Natural killer cell (primary cell): ENCODE measurements around the gene ADAM19. TPM values are rescaled to one million over a fixed set of nuclear protein-coding genes. Genes with fewer than 3 reads are reported as not detected.

Experiments used
- ATAC-seq, 3 donors: fragments of 150-1000 bp in 2 of 3; fragments of 200-7000 bp in 1 of 3; cut with Tn5 transposase; 1 replicate in 1 of 3; 2 replicates in 2 of 3; pipeline ENCODE4 v1.10.0; 2021; ENCODE audit warnings: mild to moderate bottlenecking in 2 of 3, moderate library complexity in 2 of 3
- DNase-seq, 2 donors: peaks; one replicate each; pipeline versions ENCODE4 v3.0.0 to v3.0.0-alpha.2; 2013 to 2021; ENCODE audit warnings: mixed read lengths in 1 of 2
- H3K27ac ChIP-seq: one replicate; pipeline ENCODE4 v1.5.1; 2013; ENCODE audit warnings: mild to moderate bottlenecking, low read length
- H3K27me3 ChIP-seq: one replicate; pipeline ENCODE4 v1.6.1; 2013; ENCODE audit warnings: low read length; ENCODE audit not compliant: control insufficient read depth, insufficient read depth
- H3K36me3 ChIP-seq: one replicate; pipeline ENCODE4 v1.6.1; 2013; ENCODE audit warnings: low read length; ENCODE audit not compliant: control insufficient read depth, insufficient read depth
- H3K4me1 ChIP-seq: one replicate; pipeline ENCODE4 v1.6.1; 2013; ENCODE audit warnings: low read length; ENCODE audit not compliant: control insufficient read depth, insufficient read depth
- H3K4me3 ChIP-seq: one replicate; pipeline ENCODE4 v1.5.1; 2013; ENCODE audit warnings: low read length
- H3K9me3 ChIP-seq: one replicate; pipeline ENCODE4 v1.6.1; 2013; ENCODE audit warnings: low read length; ENCODE audit not compliant: control insufficient read depth, insufficient read depth
- H3K27ac Mint-ChIP-seq, 2 donors: one replicate each; pipeline ENCODE4 v1.8.0; 2022; ENCODE audit warnings: mild to moderate bottlenecking in 2 of 2, mixed read lengths in 2 of 2, moderate library complexity in 1 of 2
- H3K27me3 Mint-ChIP-seq, 2 donors: one replicate each; pipeline ENCODE4 v1.8.0; 2022; ENCODE audit warnings: low read depth in 2 of 2, mixed read lengths in 2 of 2
- H3K36me3 Mint-ChIP-seq: one replicate; pipeline ENCODE4 v1.8.0; 2022; ENCODE audit warnings: mixed read lengths
- H3K4me1 Mint-ChIP-seq, 2 donors: one replicate each; pipeline ENCODE4 v1.8.0; 2022; ENCODE audit warnings: mixed read lengths in 2 of 2
- H3K4me3 Mint-ChIP-seq: one replicate; pipeline ENCODE4 v1.8.0; 2022; ENCODE audit warnings: mild to moderate bottlenecking, moderate library complexity, mixed read lengths
- H3K9me3 Mint-ChIP-seq, 2 donors: one replicate each; pipeline ENCODE4 v1.8.0; 2022; ENCODE audit warnings: mixed read lengths in 2 of 2
- WGBS: methylation state at CpG from one replicate; pipeline ENCODE4 v1.1.7; 2013; ENCODE audit warnings: missing lambda C conversion rate; ENCODE audit not compliant: insufficient coverage; 5-methylcytosine and 5-hydroxymethylcytosine counted together
- intact Hi-C: fragments of 100-400 bp; cut with micrococcal nuclease; formaldehyde crosslinking; loops from one replicate; pipeline ENCODE4 v1.14.2; 2022
- total RNA-seq, 4 donors: library from RNA; stranded (reverse); fragments of 120-200 nt in 1 of 4; gene quantifications; one replicate each; pipeline versions ENCODE4 v1.2.3 to v1.2.4, GENCODE V29; 2013 to 2022
- TF ChIP-seq, protein P1 (sequence below): fragments of 200-600 bp; IDR thresholded peaks from one replicate; pipeline ENCODE4 v1.8.0; 2022; ENCODE audit warnings: antibody characterized with exemption

ADAM19 gene
- total RNA-seq, 3 donors from 2014 or later (not counting 1 experiment from before 2014, with no cell fraction given) = 1.2 to 28.0 (median 4.7) TPM

DNA sequence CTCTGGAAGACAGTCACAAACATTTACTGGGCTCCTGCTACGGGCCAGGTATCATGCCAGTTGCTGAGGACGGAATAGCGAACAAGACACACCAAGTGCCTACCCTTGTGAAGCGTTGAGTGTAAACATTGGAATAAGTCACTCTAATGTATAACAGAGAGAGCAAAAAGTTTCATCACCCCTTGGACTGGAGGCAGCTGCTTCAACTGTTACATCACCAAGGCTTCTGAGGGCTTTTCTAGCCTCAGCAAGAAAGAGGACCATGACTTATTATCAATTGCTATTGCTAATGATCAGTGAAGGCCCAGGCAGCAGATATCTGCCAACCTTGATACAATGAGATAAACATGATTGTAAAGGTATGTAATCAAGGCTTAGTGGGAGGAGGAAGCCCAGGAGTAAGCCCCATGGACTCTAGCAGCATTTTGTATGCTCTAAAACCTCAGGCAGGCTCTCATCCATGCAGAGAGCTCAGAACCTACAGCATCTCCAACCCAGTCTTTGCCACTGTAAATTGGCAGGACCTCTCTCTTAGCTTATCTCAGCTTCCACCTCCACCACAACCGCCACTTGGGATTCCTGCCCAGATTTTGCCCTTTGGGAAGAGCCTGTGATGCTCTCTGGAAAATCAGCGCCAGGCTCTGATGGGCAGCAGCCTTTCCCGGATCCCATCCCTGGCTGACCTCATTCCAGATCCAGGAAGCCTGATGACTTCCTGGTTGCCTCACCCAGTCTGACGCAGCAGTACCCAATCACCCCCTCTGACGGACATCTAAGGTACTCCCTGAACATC, 54.5 kb downstream of the ADAM19 start:
- no peaks in the 10 kb centered on the region for H3K36me3 ChIP-seq
- ATAC-seq (no peak), DNase-seq (no peak)
- Mint-ChIP-seq H3K4me3 (no peak overlapping the region), H3K27me3 (no peaks in the 10 kb centered on the region), H3K9me3 (no peaks in the 10 kb centered on the region), H3K4me1 (no peaks in the 10 kb centered on the region), H3K36me3 (no peaks in the 10 kb centered on the region), H3K27ac (no peak overlapping the region)
- 96% methylated on average over 9 of the region's 9 CpGs for WGBS
- TF ChIP-seq, protein P1, sequence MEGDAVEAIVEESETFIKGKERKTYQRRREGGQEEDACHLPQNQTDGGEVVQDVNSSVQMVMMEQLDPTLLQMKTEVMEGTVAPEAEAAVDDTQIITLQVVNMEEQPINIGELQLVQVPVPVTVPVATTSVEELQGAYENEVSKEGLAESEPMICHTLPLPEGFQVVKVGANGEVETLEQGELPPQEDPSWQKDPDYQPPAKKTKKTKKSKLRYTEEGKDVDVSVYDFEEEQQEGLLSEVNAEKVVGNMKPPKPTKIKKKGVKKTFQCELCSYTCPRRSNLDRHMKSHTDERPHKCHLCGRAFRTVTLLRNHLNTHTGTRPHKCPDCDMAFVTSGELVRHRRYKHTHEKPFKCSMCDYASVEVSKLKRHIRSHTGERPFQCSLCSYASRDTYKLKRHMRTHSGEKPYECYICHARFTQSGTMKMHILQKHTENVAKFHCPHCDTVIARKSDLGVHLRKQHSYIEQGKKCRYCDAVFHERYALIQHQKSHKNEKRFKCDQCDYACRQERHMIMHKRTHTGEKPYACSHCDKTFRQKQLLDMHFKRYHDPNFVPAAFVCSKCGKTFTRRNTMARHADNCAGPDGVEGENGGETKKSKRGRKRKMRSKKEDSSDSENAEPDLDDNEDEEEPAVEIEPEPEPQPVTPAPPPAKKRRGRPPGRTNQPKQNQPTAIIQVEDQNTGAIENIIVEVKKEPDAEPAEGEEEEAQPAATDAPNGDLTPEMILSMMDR = no peak
- no peaks in the 10 kb centered on the region for H3K4me1 ChIP-seq
- H3K9me3 ChIP-seq = no peaks in the 10 kb centered on the region
- H3K27ac ChIP-seq = no peak overlapping the region
- intact Hi-C loops = no loop called here
- no peak overlapping the region for H3K4me3 ChIP-seq
- no peaks in the 10 kb centered on the region for H3K27me3 ChIP-seq

DNA sequence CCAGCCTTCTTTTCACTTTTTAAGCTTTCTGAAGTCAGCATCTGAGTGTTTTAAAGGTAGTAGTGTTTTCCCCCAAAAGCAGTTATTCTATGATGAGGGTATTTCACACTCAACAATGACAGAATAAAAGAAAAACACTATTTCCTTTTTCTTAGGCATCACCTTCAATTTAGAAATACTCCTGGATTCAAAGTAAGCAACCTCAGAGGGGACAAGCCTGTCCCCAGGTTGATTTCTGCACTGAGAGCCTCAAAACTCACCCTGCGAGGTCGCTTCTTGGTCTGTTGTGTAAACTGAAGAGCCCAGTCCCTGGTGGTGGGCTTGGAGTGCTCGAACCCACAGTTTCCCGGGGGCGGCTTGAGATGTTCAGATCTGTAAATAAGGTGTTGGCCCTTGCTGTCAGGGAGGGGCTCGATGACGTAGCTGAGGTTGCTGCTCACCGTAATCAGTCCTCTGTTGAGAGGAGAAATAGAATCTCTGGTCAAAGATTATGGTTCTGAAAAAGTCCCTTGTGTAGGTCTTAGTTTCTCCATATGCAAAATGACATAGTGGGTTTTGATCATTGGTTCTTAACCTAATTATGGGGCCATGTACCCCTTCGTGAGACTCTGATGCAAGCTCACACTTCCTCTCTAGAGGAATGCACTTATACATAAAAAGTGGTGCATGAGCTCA, 55.9 kb downstream of the ADAM19 start:
- ATAC-seq (no peak), DNase-seq (peak in 1 of 2 donors; percentile 24)
- Histone ChIP-seq H3K36me3 (no peaks in the 10 kb centered on the region), H3K27me3 (no peaks in the 10 kb centered on the region), H3K4me3 (no peak overlapping the region), H3K4me1 (no peaks in the 10 kb centered on the region), H3K9me3 (no peaks in the 10 kb centered on the region), H3K27ac (no peak overlapping the region)
- TF ChIP-seq, protein P1 = no peak
- Mint-ChIP-seq H3K9me3 (no peaks in the 10 kb centered on the region), H3K27me3 (no peaks in the 10 kb centered on the region), H3K4me1 (no peaks in the 10 kb centered on the region), H3K4me3 (no peak overlapping the region), H3K36me3 (no peaks in the 10 kb centered on the region), H3K27ac (no peak overlapping the region)
- 83% methylated on average over 9 of the region's 9 CpGs for WGBS
- intact Hi-C loops = no loop called here

DNA sequence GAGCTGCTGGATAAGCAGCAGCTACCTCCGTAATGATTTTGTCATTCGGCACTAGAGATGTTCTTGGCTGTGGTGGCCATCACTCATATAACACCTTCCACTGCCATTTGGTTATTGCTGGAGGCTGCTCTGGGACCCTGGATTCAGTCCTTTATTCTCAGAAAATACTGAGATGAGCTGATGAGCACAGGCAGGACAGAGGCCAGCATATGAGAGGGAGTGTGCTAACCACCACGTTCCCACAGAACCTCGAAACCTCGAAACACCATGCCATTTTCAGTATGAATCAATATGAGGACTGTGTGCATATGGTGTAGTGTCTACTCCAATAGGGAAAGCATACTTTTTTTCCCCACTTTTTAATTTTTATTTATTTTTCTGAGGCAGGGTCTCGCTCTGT, 56.6 kb downstream of the ADAM19 start:
- Histone ChIP-seq H3K27me3 (no peaks in the 10 kb centered on the region), H3K36me3 (no peaks in the 10 kb centered on the region), H3K9me3 (no peaks in the 10 kb centered on the region), H3K4me1 (no peaks in the 10 kb centered on the region), H3K4me3 (no peak overlapping the region), H3K27ac (no peak overlapping the region)
- WGBS = 82% methylated on average over 6 of the region's 6 CpGs
- Mint-ChIP-seq H3K27ac (no peak overlapping the region), H3K27me3 (no peaks in the 10 kb centered on the region), H3K9me3 (no peaks in the 10 kb centered on the region), H3K4me3 (no peak overlapping the region), H3K36me3 (no peaks in the 10 kb centered on the region), H3K4me1 (no peaks in the 10 kb centered on the region)
- intact Hi-C loops = no loop called here
- TF ChIP-seq, protein P1 = no peak
- DNase-seq (no peak), ATAC-seq (no peak)
